ENCODE data around the gene HDDC2. TPM values are rescaled to one million over a fixed set of nuclear protein-coding genes. Genes with fewer than 3 reads are reported as not detected.

The HDDC2 gene
- total RNA-seq, 2 donors from 2014 or later = 36.8 to 42.5 TPM

GRCh38 chr6:125294925-125295324, 6.8 kb downstream of the HDDC2 start:
- TF ChIP-seq CTCF (IDR thresholded peaks at IDR 0.05) (no peak), POLR2A (IDR thresholded peaks at IDR 0.05) (no peak)
- H3K27me3 ChIP-seq = no peaks in the 10 kb centered on the region
- H3K36me3 ChIP-seq (replicated peaks in 1 of 2; ENCODE audit: insufficient read depth in 1 of 2, low read depth in 2 of 2) = peaks cover 0 to 11% of the 10 kb centered on the region in 2 donors
- peaks cover 9% of the 10 kb centered on the region for H3K4me1 ChIP-seq
- 38 to 40% methylated on average over 3 of the region's 3 CpGs for WGBS, 2 donors
- ATAC-seq (no peak), DNase-seq (peak in 2 of 4 donors; percentile 34 to 46)
- intact Hi-C loops (cut with DNase I) = no loop called here
- peak overlapping the region in 1 of 4 donors; percentile 4 for H3K27ac ChIP-seq
- H3K9me3 ChIP-seq = no peaks in the 10 kb centered on the region
- H3K4me3 ChIP-seq = no peak overlapping the region

- H3K27ac ChIP-seq = no peak overlapping the region
- H3K27me3 ChIP-seq = no peaks in the 10 kb centered on the region
- WGBS, 2 donors = 92 to 96% methylated on average over 1 of the region's 1 CpG
- peaks cover 8% of the 10 kb centered on the region for H3K4me1 ChIP-seq
- TF ChIP-seq CTCF (IDR thresholded peaks at IDR 0.05) (no peak), POLR2A (IDR thresholded peaks at IDR 0.05) (no peak)
- intact Hi-C loops (cut with DNase I) = no loop called here
- H3K36me3 ChIP-seq (replicated peaks in 1 of 2; ENCODE audit: insufficient read depth in 1 of 2, low read depth in 2 of 2) = peaks cover 0 to 11% of the 10 kb centered on the region in 2 donors
- DNase-seq = no peak
- H3K4me3 ChIP-seq = no peak overlapping the region
- ATAC-seq = no peak
- H3K9me3 ChIP-seq = no peaks in the 10 kb centered on the region
Observed at GRCh38 chr6:125294036-125294435, 7.7 kb downstream of the HDDC2 start.

GRCh38 chr6:125293587-125293986, 8.2 kb downstream of the HDDC2 start:
- 88 to 90% methylated on average over 3 of the region's 3 CpGs for WGBS, 2 donors
- Histone ChIP-seq H3K9me3 (no peaks in the 10 kb centered on the region), H3K27ac (no peak overlapping the region), H3K27me3 (no peaks in the 10 kb centered on the region), H3K36me3 (replicated peaks in 1 of 2; ENCODE audit: insufficient read depth in 1 of 2, low read depth in 2 of 2) (peaks cover 0 to 11% of the 10 kb centered on the region in 2 donors), H3K4me3 (no peak overlapping the region), H3K4me1 (peaks cover 8% of the 10 kb centered on the region)
- ATAC-seq (no peak), DNase-seq (no peak)
- TF ChIP-seq CTCF (IDR thresholded peaks at IDR 0.05) (no peak), POLR2A (IDR thresholded peaks at IDR 0.05) (no peak)
- intact Hi-C loops (cut with DNase I) = no loop called here

- ATAC-seq (no peak), DNase-seq (no peak)
- no peaks in the 10 kb centered on the region for H3K9me3 ChIP-seq
- no peak overlapping the region for H3K27ac ChIP-seq
- H3K36me3 ChIP-seq (replicated peaks in 1 of 2; ENCODE audit: insufficient read depth in 1 of 2, low read depth in 2 of 2) = peaks cover 0 to 5% of the 10 kb centered on the region in 2 donors
- H3K4me3 ChIP-seq = no peak overlapping the region
- intact Hi-C loops (cut with DNase I) = no loop called here
- H3K27me3 ChIP-seq = no peaks in the 10 kb centered on the region
- H3K4me1 ChIP-seq = no peaks in the 10 kb centered on the region
- no peak for TF ChIP-seq POLR2A (IDR thresholded peaks at IDR 0.05)
- no peak for TF ChIP-seq CTCF (IDR thresholded peaks at IDR 0.05)
- 89 to 92% methylated on average over 9 of the region's 9 CpGs for WGBS, 2 donors
Observed at GRCh38 chr6:125287718-125288117, 14.0 kb downstream of the HDDC2 start.

- Histone ChIP-seq H3K4me1 (no peaks in the 10 kb centered on the region), H3K4me3 (no peak overlapping the region), H3K36me3 (replicated peaks in 1 of 2; ENCODE audit: insufficient read depth in 1 of 2, low read depth in 2 of 2) (peaks cover 0 to 3% of the 10 kb centered on the region in 2 donors), H3K9me3 (no peaks in the 10 kb centered on the region), H3K27me3 (no peaks in the 10 kb centered on the region), H3K27ac (no peak overlapping the region)
- WGBS, 2 donors = 97 to 100% methylated on average over 1 of the region's 1 CpG
- DNase-seq = no peak
- ATAC-seq = no peak
- intact Hi-C loops (cut with DNase I) = no loop called here
- TF ChIP-seq CTCF (IDR thresholded peaks at IDR 0.05) = no peak
- no peak for TF ChIP-seq POLR2A (IDR thresholded peaks at IDR 0.05)
Observed at GRCh38 chr6:125285936-125286335, 15.8 kb downstream of the HDDC2 start.

Data from body of pancreas (tissue), 4 donors.